OCI-LY3 (cell line): ENCODE results near the gene SPOCK3.

ENCODE experiments used
- H2AFZ ChIP-seq: fragments of 200-600, 300-600 bp; shearing (Covaris generic); 2 replicates; pipeline ENCODE4 v1.6.0; 2014; ENCODE audit warnings: antibody characterized with exemption, low read depth, low read length
- H3K27ac ChIP-seq: fragments of 200-600, 300-600 bp; sonication (generic); 2 replicates; pipeline ENCODE4 v1.5.1; 2014; ENCODE audit warnings: mild to moderate bottlenecking, low read length, moderate library complexity, mixed read lengths
- H3K27me3 ChIP-seq: fragments of 200-600, 300-600 bp; sonication (generic); 2 replicates; pipeline ENCODE4 v1.6.1; 2014; ENCODE audit warnings: low read depth, low read length, mixed read lengths
- H3K36me3 ChIP-seq: fragments of 200-600, 300-600 bp; sonication (generic); replicated peaks from 2 replicates; pipeline ENCODE3; 2014; ENCODE audit warnings: low read depth, low read length, mixed read lengths
- H3K4me1 ChIP-seq: fragments of 300-600, 200-600 bp; sonication (generic); 2 replicates; pipeline ENCODE4 v1.6.1; 2014; ENCODE audit warnings: low read length, mixed read lengths
- H3K4me2 ChIP-seq: fragments of 200-600, 300-600 bp; sonication (generic); 2 replicates; pipeline ENCODE4 v1.6.1; 2014; ENCODE audit warnings: low read length, mixed read lengths
- H3K4me3 ChIP-seq: fragments of 300-600, 200-600 bp; sonication (generic); 2 replicates; pipeline ENCODE4 v1.5.1; 2014; ENCODE audit warnings: antibody characterized with exemption, mild to moderate bottlenecking, low read length, moderate library complexity
- H3K79me2 ChIP-seq: fragments of 300-600, 200-600 bp; shearing (Covaris generic); 2 replicates; pipeline ENCODE4 v1.6.1; 2014; ENCODE audit warnings: mild to moderate bottlenecking, low read length, mixed read lengths
- H3K9ac ChIP-seq: fragments of 300-600, 200-600 bp; shearing (Covaris generic); 2 replicates; pipeline ENCODE4 v1.6.0; 2014; ENCODE audit warnings: mild to moderate bottlenecking, low read length, moderate library complexity
- H3K9me3 ChIP-seq: fragments of 200-600, 300-600 bp; shearing (Covaris generic); 2 replicates; pipeline ENCODE4 v1.6.1; 2014; ENCODE audit warnings: low read length, mixed read lengths; ENCODE audit not compliant: insufficient read depth
- H4K20me1 ChIP-seq: fragments of 200-600, 300-600 bp; sonication (generic); 2 replicates; pipeline ENCODE4 v1.6.1; 2016; ENCODE audit warnings: low read length, mixed read lengths; ENCODE audit not compliant: insufficient read depth
- EZH2phosphoT487 ChIP-seq: fragments of 200-600 bp; shearing (Covaris generic); IDR thresholded peaks from 2 replicates; pipeline ENCODE4 v1.6.1; 2018; ENCODE audit warnings: antibody characterized with exemption, mixed run types, low read depth
- TF ChIP-seq, protein P1 (sequence below): fragments of 200-600, 300-600 bp; sonication (generic); IDR thresholded peaks from 2 replicates; pipeline ENCODE4 v1.5.1; 2014; ENCODE audit warnings: antibody characterized with exemption, low read length, low read depth

SPOCK3 gene

DNA sequence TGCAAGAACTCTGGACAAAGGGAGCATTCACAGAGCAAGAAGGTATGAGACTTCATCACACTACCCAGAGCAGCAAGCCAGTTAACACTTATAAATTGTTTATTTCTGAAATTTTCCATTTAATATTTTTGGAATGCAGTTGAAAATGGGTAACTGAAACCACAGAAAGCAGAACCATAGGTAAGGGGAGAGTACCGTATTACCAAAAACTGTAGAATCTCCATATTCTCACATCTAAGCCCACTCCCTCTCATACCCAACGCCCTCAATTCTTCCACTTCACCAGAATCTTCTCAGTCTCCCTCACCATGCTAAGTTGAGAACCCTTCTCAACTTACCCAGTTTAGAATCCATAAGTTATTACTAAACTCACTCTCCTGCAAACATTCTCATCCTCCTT is 277.8 kb downstream of the SPOCK3 start:
- Histone ChIP-seq H3K4me1 (peaks cover 19% of the 10 kb centered on the region), H4K20me1 (no peaks in the 10 kb centered on the region), H3K4me3 (no peak overlapping the region; the same call in 1 of the 2 replicates), H3K27me3 (no peaks in the 10 kb centered on the region), H2AFZ (no peak overlapping the region), H3K9ac (no peak overlapping the region), H3K79me2 (no peaks in the 10 kb centered on the region), H3K27ac (peak overlapping the region; percentile 2; the same call in 1 of the 2 replicates), H3K4me2 (peak overlapping the region; percentile 38), H3K9me3 (peaks cover 8% of the 10 kb centered on the region; the same call in 1 of the 2 replicates), H3K36me3 (peaks cover 9% of the 10 kb centered on the region)
- TF ChIP-seq, protein P1, sequence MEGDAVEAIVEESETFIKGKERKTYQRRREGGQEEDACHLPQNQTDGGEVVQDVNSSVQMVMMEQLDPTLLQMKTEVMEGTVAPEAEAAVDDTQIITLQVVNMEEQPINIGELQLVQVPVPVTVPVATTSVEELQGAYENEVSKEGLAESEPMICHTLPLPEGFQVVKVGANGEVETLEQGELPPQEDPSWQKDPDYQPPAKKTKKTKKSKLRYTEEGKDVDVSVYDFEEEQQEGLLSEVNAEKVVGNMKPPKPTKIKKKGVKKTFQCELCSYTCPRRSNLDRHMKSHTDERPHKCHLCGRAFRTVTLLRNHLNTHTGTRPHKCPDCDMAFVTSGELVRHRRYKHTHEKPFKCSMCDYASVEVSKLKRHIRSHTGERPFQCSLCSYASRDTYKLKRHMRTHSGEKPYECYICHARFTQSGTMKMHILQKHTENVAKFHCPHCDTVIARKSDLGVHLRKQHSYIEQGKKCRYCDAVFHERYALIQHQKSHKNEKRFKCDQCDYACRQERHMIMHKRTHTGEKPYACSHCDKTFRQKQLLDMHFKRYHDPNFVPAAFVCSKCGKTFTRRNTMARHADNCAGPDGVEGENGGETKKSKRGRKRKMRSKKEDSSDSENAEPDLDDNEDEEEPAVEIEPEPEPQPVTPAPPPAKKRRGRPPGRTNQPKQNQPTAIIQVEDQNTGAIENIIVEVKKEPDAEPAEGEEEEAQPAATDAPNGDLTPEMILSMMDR, result no peak
- TF ChIP-seq EZH2phosphoT487, result no peak

DNA sequence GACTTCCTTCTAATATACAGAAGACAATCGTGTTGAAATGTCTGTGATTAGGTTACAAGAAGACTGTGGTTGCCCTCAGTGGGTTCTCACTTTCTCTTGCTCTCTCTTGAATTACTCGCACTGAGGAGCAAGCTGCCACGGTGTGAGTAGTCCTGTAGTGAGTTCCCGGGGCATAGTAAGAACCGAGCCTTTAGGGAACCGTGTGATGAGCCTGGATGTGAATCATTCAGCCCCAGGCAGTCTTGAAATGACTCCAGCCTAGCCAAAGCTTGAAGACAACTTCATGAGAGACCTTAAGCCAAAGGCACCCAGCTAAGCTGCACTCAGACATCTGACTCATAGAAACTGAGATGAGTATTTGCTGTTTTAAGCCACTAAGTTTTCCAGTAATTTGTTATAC is 292.7 kb downstream of the SPOCK3 start:
- H3K27ac ChIP-seq, result no peak overlapping the region

DNA sequence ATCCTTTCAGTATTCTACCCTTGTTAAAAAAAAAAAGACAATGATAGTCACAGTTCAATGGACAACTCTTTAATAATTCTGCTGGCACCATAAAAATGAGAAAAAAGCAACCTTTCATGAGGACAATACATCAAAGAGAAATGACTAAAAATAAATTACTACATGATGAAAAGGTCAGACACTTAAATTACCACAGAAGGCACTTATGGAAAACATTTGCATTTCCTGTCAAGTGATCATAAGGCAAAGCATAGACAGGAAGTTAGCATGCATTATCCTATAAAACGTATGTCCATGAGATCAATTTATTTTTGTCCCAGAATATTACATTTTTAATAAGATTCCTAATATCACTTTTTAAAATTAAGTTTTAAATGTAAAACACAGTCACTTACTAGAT is 303.8 kb downstream of the SPOCK3 start:
- no peaks in the 10 kb centered on the region for H4K20me1 ChIP-seq
- H3K4me1 ChIP-seq, result peaks cover 4% of the 10 kb centered on the region; the same call in 1 of the 2 replicates
- H3K36me3 ChIP-seq, result no peaks in the 10 kb centered on the region
- no peaks in the 10 kb centered on the region for H3K79me2 ChIP-seq
- H3K27ac ChIP-seq, result no peak overlapping the region
- no peak overlapping the region for H3K4me3 ChIP-seq
- H2AFZ ChIP-seq, result no peak overlapping the region
- H3K27me3 ChIP-seq, result no peaks in the 10 kb centered on the region
- no peak for TF ChIP-seq EZH2phosphoT487
- TF ChIP-seq, protein P1, result no peak
- H3K9ac ChIP-seq, result no peak overlapping the region
- H3K9me3 ChIP-seq, result no peaks in the 10 kb centered on the region
- H3K4me2 ChIP-seq, result no peak overlapping the region

More for the DNA sequence above, 292.7 kb downstream of the SPOCK3 start:
- no peak overlapping the region for H3K4me3 ChIP-seq
- H2AFZ ChIP-seq, result peak overlapping the region; percentile 85
- H3K36me3 ChIP-seq, result no peaks in the 10 kb centered on the region
- H3K4me2 ChIP-seq, result peak overlapping the region; percentile 7; the same call in 1 of the 2 replicates
- H3K9me3 ChIP-seq, result no peaks in the 10 kb centered on the region
- H3K4me1 ChIP-seq, result peaks cover 7% of the 10 kb centered on the region; the same call in 1 of the 2 replicates
- H3K9ac ChIP-seq, result no peak overlapping the region
- no peaks in the 10 kb centered on the region for H4K20me1 ChIP-seq
- H3K79me2 ChIP-seq, result no peaks in the 10 kb centered on the region
- TF ChIP-seq EZH2phosphoT487, result no peak
- TF ChIP-seq, protein P1, result no peak
- no peaks in the 10 kb centered on the region for H3K27me3 ChIP-seq

DNA sequence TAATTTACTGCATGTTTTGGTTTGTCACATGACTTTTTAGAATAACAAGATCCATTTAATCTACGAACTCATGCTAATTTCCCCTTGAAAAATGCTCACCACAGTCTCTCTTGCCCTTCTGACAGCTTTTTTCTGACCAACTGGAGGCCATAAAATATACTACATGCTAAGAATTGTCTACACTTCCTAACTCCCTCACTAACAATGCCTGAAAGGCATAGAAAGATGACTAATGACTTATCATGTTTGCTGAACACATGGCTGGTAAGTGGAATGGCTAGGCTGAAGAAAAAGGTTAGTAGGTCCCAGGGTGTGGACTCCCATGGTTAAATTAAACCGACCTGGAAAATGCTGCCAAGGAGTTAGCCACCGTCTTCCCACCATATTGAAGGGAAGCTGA is 309.9 kb downstream of the SPOCK3 start:
- H2AFZ ChIP-seq, result no peak overlapping the region
- peaks cover 4% of the 10 kb centered on the region; the same call in 1 of the 2 replicates for H3K4me1 ChIP-seq
- H3K79me2 ChIP-seq, result no peaks in the 10 kb centered on the region
- no peaks in the 10 kb centered on the region for H3K27me3 ChIP-seq
- no peak overlapping the region for H3K4me2 ChIP-seq
- TF ChIP-seq, protein P1, result no peak
- TF ChIP-seq EZH2phosphoT487, result no peak
- no peak overlapping the region for H3K27ac ChIP-seq
- H4K20me1 ChIP-seq, result no peaks in the 10 kb centered on the region
- H3K36me3 ChIP-seq, result no peaks in the 10 kb centered on the region
- H3K9me3 ChIP-seq, result no peaks in the 10 kb centered on the region
- H3K4me3 ChIP-seq, result no peak overlapping the region
- H3K9ac ChIP-seq, result no peak overlapping the region
